CD4-positive, alpha-beta T cell (primary cell): ENCODE data around the gene CASZ1. TPM values are rescaled to one million over a fixed set of nuclear protein-coding genes. Genes with fewer than 3 reads are reported as not detected.

Experiments
- ATAC-seq: fragments of 200-7000 bp; cut with Tn5 transposase; one replicate; pipeline ENCODE4 v1.10.0; 2022; ENCODE audit warnings: mild to moderate bottlenecking; ENCODE audit not compliant: poor library complexity
- CTCF ChIA-PET: fragments of 350-600 bp; sonication (Branson Sonifier 250); formaldehyde crosslinking; loops from one replicate; lab custom pipeline; 2021; ENCODE audit warnings: antibody characterized with exemption, inconsistent platforms; lab: Charles Lee
- POLR2A ChIA-PET: fragments of 350-600 bp; sonication (Branson Sonifier 250); formaldehyde crosslinking; loops from one replicate; lab custom pipeline; 2021; ENCODE audit warnings: antibody characterized with exemption, inconsistent platforms; lab: Charles Lee
- DNase-seq, 14 experiments: peaks; one replicate each; pipeline ENCODE4 v3.0.0-alpha.2; 2013 to 2020; ENCODE audit warnings: mixed read lengths in 2 of 14
- H3K27ac ChIP-seq, 2 donors: one replicate each; pipeline versions ENCODE4 v1.5.1 to v1.7.0; 2013; ENCODE audit warnings: low read length in 2 of 2, low read depth in 1 of 2, mild to moderate bottlenecking in 1 of 2
- H3K27me3 ChIP-seq, 2 experiments: 1 replicate in 1 of 2; 2 replicates in 1 of 2; pipeline versions ENCODE4 v1.6.1 to v1.7.0; 2013; ENCODE audit warnings: low read length in 2 of 2, control low read depth in 1 of 2, mild to moderate bottlenecking in 1 of 2, moderate library complexity in 1 of 2; ENCODE audit not compliant: insufficient read depth in 2 of 2, control insufficient read depth in 1 of 2
- H3K36me3 ChIP-seq: one replicate; pipeline ENCODE4 v1.6.1; 2013; ENCODE audit warnings: low read length, control low read depth; ENCODE audit not compliant: insufficient read depth
- H3K4me1 ChIP-seq: one replicate; pipeline ENCODE4 v1.6.1; 2013; ENCODE audit warnings: low read length, control low read depth; ENCODE audit not compliant: insufficient read depth
- H3K4me3 ChIP-seq: one replicate; pipeline ENCODE4 v1.5.1; 2013; ENCODE audit warnings: mild to moderate bottlenecking, low read length, moderate library complexity
- H3K9me3 ChIP-seq, 2 experiments: 1 replicate in 1 of 2; 2 replicates in 1 of 2; pipeline versions ENCODE4 v1.6.1 to v1.7.0; 2013; ENCODE audit warnings: low read length in 2 of 2, mild to moderate bottlenecking in 2 of 2, control low read depth in 1 of 2, moderate library complexity in 1 of 2; ENCODE audit not compliant: control insufficient read depth in 1 of 2, insufficient read depth in 1 of 2
- H3K27ac Mint-ChIP-seq: one replicate; pipeline ENCODE4 v1.8.0; 2020; ENCODE audit warnings: mixed read lengths
- H3K27me3 Mint-ChIP-seq: one replicate; pipeline ENCODE4 v1.8.0; 2021; ENCODE audit warnings: mixed read lengths
- H3K36me3 Mint-ChIP-seq: one replicate; pipeline ENCODE4 v1.8.0; 2021; ENCODE audit warnings: low read depth, mixed read lengths
- H3K4me1 Mint-ChIP-seq: one replicate; pipeline ENCODE4 v1.8.0; 2021; ENCODE audit warnings: low read depth, mixed read lengths
- H3K4me3 Mint-ChIP-seq: one replicate; pipeline ENCODE4 v1.8.0; 2020; ENCODE audit warnings: mild to moderate bottlenecking, mixed read lengths
- H3K9me3 Mint-ChIP-seq: one replicate; pipeline ENCODE4 v1.8.0; 2020; ENCODE audit warnings: mixed read lengths
- intact Hi-C, 2 experiments: fragments of 100-400 bp; cut with DNase I in 1 of 2; cut with micrococcal nuclease in 1 of 2; formaldehyde crosslinking; loops; one replicate each; pipeline versions ENCODE4 v1.15.1 to v1.9.0; 2023 to 2025; cut with DNase I, micrococcal nuclease
- total RNA-seq, 174 experiments: library from RNA in 2 of 174; stranded (reverse) in 2 of 174; gene quantifications; one replicate each; pipeline ENCODE4 v1.2.3 and lab custom pipeline; 2021 to 2026
- TF ChIP-seq, protein P1 (sequence below): fragments of 200-600 bp; IDR thresholded peaks from one replicate; pipeline ENCODE4 v1.8.0; 2022; ENCODE audit warnings: antibody characterized with exemption, mild to moderate bottlenecking

CASZ1 gene
- total RNA-seq, 2 experiments from 2014 or later, result 21.8 to 22.8 TPM

DNA sequence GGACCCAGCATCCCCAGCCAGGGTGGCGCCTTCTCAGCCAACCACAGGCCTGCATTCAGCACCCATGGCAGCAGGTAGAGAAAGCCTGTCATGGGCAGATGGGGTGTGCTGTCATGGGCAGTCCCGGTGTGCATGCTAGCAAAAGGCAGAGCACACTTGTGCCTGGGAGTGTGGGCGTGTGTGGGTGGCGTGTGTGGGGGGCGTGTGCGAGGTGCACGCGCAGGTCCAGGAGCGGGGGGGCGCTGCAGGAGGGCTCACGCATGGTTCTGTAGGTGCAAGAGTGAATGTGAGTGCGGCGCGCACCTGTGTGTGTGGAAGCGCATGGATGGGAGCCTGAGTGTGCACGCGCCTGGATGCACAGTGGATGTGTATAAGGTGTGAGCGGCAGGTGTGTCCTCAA lies 137.2 kb downstream of the CASZ1 start:
- CTCF ChIA-PET, result no interaction called here
- Mint-ChIP-seq H3K4me3 (no peak overlapping the region), H3K36me3 (peaks cover 11% of the 10 kb centered on the region), H3K9me3 (no peaks in the 10 kb centered on the region), H3K4me1 (no peaks in the 10 kb centered on the region), H3K27me3 (no peaks in the 10 kb centered on the region), H3K27ac (no peak overlapping the region)
- intact Hi-C loops, result no loop called here
- Histone ChIP-seq H3K9me3 (no peaks in the 10 kb centered on the region), H3K27me3 (no peaks in the 10 kb centered on the region), H3K4me1 (no peaks in the 10 kb centered on the region), H3K4me3 (no peak overlapping the region), H3K27ac (no peak overlapping the region), H3K36me3 (peaks cover 3% of the 10 kb centered on the region)
- POLR2A ChIA-PET, result no interaction called here
- ATAC-seq (no peak), DNase-seq (no peak)
- TF ChIP-seq, protein P1, sequence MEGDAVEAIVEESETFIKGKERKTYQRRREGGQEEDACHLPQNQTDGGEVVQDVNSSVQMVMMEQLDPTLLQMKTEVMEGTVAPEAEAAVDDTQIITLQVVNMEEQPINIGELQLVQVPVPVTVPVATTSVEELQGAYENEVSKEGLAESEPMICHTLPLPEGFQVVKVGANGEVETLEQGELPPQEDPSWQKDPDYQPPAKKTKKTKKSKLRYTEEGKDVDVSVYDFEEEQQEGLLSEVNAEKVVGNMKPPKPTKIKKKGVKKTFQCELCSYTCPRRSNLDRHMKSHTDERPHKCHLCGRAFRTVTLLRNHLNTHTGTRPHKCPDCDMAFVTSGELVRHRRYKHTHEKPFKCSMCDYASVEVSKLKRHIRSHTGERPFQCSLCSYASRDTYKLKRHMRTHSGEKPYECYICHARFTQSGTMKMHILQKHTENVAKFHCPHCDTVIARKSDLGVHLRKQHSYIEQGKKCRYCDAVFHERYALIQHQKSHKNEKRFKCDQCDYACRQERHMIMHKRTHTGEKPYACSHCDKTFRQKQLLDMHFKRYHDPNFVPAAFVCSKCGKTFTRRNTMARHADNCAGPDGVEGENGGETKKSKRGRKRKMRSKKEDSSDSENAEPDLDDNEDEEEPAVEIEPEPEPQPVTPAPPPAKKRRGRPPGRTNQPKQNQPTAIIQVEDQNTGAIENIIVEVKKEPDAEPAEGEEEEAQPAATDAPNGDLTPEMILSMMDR, result no peak

DNA sequence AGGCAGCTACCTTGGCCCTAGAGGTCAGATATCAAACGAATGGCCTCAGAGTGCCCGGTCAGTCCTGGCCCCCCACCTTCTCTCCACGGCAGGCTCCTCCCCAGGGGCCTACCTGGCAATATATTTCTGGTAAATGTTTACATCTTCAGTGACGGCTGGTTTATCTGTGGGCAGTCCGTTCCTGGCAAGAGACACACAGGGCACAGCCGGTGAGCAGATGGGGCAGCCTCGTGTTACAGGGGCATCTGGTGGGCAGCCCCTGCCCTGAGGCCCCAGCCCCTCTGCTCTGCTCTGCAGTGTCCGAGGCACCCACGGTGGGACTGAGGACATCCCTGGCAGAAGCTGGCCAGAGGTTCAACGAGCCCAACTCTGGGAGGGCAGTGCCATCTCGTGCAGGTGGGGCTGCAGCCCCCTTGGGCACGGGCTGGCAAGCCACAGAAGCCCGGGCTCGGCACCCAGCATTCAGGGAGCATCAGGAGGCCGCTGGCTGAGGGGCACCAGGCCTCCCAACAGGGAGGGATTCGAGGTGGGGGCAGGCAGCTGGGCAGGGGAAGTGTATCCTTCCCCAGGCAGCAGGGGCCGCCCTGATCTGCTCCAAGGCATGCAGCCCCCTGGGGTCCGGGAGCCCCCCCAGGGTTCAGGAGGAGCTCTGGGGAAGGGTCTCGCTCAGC lies 137.9 kb downstream of the CASZ1 start:
- ATAC-seq, result no peak
- TF ChIP-seq, protein P1, result no peak
- H3K27me3 Mint-ChIP-seq, result no peaks in the 10 kb centered on the region
- peaks cover 11% of the 10 kb centered on the region for H3K36me3 Mint-ChIP-seq
- intact Hi-C loops, result no loop called here
- Histone ChIP-seq H3K27me3 (no peaks in the 10 kb centered on the region), H3K4me1 (no peaks in the 10 kb centered on the region), H3K4me3 (no peak overlapping the region), H3K9me3 (no peaks in the 10 kb centered on the region), H3K36me3 (peaks cover 4% of the 10 kb centered on the region), H3K27ac (no peak overlapping the region)
- no peaks in the 10 kb centered on the region for H3K9me3 Mint-ChIP-seq
- CTCF ChIA-PET, result no interaction called here
- H3K27ac Mint-ChIP-seq, result no peak overlapping the region
- DNase-seq, result no peak
- no peaks in the 10 kb centered on the region for H3K4me1 Mint-ChIP-seq
- H3K4me3 Mint-ChIP-seq, result no peak overlapping the region
- POLR2A ChIA-PET, result no interaction called here

DNA sequence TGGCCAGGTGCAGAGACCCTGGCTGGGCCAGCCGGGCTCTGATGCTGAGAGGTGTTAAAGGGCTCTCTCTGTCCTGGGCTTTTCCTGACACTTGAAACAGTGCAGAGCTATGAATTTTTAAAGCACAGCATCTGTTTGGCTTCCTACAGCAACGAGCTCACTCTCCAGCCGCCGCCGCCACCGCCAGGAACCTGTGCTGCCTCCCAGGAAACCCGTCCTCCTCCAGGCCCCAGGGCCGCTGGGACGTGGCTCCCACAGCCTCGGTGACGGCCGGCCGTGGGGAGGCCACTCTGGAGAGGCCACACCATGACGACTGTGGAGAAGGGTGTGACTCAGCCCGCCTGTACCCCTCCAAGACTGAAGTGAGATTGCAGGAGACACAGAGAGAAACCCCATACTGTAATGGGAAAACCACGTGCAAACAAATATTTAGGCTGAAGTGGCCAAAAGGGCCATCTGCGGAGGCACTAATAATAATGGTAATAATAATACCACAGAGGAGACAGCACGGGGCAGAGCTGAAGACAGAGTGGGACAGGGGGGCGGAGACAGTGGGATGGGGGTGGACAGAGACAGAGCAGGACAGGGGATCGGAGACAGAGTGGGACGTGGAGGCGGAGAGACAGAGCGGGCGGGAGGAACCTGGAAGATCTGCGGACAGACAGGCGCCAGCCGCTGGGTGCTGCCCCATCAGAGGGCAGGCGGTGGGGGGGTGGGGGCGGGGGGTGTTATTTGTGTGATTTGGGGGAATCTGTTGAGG lies 139.2 kb downstream of the CASZ1 start:
- H3K27me3 Mint-ChIP-seq, result no peaks in the 10 kb centered on the region
- no peaks in the 10 kb centered on the region for H3K9me3 Mint-ChIP-seq
- H3K4me3 Mint-ChIP-seq, result no peak overlapping the region
- H3K4me1 Mint-ChIP-seq, result no peaks in the 10 kb centered on the region
- Histone ChIP-seq H3K4me3 (no peak overlapping the region), H3K27ac (no peak overlapping the region), H3K36me3 (peaks cover 6% of the 10 kb centered on the region), H3K27me3 (no peaks in the 10 kb centered on the region), H3K4me1 (no peaks in the 10 kb centered on the region), H3K9me3 (no peaks in the 10 kb centered on the region)
- intact Hi-C loops, result no loop called here
- H3K27ac Mint-ChIP-seq, result no peak overlapping the region
- ChIA-PET POLR2A (no interaction called here), CTCF (no interaction called here)
- peaks cover 11% of the 10 kb centered on the region for H3K36me3 Mint-ChIP-seq
- ATAC-seq (no peak), DNase-seq (no peak)
- TF ChIP-seq, protein P1, result no peak
